ENCODE results near the gene CFAP43.

DNA sequence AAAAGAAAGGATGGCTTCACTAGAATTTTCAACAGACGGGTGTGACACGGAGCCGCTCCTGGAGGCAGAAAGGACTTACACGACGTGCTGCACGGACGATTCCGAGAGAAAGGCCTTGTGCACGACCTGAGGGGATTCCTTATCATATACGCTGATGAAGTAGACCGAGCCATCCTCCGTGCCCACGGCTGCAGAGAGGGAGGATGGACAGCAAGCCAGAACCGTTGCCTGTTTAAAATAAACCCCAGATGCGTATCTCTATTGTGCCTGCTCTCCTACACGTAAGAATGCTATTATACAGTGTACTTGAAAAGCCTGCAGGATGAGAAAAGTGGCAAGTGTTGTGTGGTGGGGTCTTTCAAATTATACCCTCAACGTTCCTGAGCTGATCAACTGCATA is 38.4 kb downstream of the CFAP43 start:
- TF ChIP-seq, protein P1, sequence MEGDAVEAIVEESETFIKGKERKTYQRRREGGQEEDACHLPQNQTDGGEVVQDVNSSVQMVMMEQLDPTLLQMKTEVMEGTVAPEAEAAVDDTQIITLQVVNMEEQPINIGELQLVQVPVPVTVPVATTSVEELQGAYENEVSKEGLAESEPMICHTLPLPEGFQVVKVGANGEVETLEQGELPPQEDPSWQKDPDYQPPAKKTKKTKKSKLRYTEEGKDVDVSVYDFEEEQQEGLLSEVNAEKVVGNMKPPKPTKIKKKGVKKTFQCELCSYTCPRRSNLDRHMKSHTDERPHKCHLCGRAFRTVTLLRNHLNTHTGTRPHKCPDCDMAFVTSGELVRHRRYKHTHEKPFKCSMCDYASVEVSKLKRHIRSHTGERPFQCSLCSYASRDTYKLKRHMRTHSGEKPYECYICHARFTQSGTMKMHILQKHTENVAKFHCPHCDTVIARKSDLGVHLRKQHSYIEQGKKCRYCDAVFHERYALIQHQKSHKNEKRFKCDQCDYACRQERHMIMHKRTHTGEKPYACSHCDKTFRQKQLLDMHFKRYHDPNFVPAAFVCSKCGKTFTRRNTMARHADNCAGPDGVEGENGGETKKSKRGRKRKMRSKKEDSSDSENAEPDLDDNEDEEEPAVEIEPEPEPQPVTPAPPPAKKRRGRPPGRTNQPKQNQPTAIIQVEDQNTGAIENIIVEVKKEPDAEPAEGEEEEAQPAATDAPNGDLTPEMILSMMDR (IDR thresholded peaks at IDR 0.05): no peak
- no peak for TF ChIP-seq EZH2 (IDR thresholded peaks at IDR 0.05; ENCODE audit: borderline replicate concordance, insufficient read depth, low read depth, low read length, poor library complexity, severe bottlenecking)
